Measurements from ENCODE around the gene KHSRP. TPM values are rescaled to one million over a fixed set of nuclear protein-coding genes. Genes with fewer than 3 reads are reported as not detected.
"Not testable (repeated sequence)": the region's sequence is repeated elsewhere in the genome, so short reads cannot be mapped to it uniquely, and the experiment has no call there.

KHSRP gene
- total RNA-seq, 1 donor from 2014 or later = 102 TPM

DNA sequence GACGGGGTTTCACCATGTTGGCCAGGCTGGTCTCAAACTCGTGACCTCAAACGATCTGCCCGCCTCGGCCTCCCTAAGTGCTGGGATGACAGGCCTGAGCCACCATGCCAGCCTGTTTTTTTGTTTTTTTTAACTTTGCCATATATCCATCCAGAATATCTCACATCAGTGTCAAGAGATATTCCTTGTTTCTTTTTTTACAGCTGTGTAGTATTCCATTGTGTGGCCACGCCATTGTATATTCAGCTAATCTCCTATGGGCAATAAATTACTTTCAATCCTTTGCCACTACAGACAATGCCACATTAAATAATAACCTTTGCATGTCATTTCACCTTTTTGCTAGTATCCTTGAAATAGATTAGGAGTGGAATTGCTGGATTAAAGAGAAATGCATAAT is 15.3 kb downstream of the KHSRP start:
- intact Hi-C loops (cut with DNase I) = no loop called here
- no peaks in the 10 kb centered on the region for H3K27me3 ChIP-seq
- H3K9me3 ChIP-seq = no peaks in the 10 kb centered on the region
- H3K36me3 ChIP-seq = peaks cover 0 to 5% of the 10 kb centered on the region in 2 donors
- H3K4me3 ChIP-seq = no peak overlapping the region
- H3K27ac ChIP-seq = no peak overlapping the region
- DNase-seq (ENCODE audit: extremely low spot score in 2 of 2) = no peak
- TF ChIP-seq, protein P1, sequence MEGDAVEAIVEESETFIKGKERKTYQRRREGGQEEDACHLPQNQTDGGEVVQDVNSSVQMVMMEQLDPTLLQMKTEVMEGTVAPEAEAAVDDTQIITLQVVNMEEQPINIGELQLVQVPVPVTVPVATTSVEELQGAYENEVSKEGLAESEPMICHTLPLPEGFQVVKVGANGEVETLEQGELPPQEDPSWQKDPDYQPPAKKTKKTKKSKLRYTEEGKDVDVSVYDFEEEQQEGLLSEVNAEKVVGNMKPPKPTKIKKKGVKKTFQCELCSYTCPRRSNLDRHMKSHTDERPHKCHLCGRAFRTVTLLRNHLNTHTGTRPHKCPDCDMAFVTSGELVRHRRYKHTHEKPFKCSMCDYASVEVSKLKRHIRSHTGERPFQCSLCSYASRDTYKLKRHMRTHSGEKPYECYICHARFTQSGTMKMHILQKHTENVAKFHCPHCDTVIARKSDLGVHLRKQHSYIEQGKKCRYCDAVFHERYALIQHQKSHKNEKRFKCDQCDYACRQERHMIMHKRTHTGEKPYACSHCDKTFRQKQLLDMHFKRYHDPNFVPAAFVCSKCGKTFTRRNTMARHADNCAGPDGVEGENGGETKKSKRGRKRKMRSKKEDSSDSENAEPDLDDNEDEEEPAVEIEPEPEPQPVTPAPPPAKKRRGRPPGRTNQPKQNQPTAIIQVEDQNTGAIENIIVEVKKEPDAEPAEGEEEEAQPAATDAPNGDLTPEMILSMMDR (IDR thresholded peaks at IDR 0.05) = no peak
- TF ChIP-seq POLR2A (IDR thresholded peaks at IDR 0.05) (no peak), POLR2AphosphoS5 (IDR thresholded peaks at IDR 0.05; ENCODE audit: insufficient read depth in 1 of 2, low read depth in 1 of 2) (no peak)
- peaks cover 12% of the 10 kb centered on the region for H3K4me1 ChIP-seq

DNA sequence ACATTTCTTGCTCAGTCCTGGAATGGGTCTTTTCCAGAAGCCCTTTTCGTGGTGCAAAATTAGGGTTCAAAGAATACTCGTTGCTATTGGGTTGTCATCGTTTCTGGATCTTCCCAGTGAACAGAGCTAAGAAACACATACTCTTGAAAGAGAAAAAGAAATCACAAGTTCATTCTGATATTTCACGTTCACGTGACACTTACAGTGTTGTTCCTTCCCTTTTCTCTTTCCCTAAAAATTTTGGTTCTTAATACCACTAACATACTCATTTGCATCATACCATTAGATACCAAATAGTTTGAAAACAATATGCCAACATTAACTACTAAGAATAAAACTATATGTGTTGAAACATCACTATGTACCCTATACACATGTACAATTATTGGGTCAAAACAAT is 18.2 kb downstream of the KHSRP start:
- intact Hi-C loops (cut with DNase I) = no loop called here

DNA sequence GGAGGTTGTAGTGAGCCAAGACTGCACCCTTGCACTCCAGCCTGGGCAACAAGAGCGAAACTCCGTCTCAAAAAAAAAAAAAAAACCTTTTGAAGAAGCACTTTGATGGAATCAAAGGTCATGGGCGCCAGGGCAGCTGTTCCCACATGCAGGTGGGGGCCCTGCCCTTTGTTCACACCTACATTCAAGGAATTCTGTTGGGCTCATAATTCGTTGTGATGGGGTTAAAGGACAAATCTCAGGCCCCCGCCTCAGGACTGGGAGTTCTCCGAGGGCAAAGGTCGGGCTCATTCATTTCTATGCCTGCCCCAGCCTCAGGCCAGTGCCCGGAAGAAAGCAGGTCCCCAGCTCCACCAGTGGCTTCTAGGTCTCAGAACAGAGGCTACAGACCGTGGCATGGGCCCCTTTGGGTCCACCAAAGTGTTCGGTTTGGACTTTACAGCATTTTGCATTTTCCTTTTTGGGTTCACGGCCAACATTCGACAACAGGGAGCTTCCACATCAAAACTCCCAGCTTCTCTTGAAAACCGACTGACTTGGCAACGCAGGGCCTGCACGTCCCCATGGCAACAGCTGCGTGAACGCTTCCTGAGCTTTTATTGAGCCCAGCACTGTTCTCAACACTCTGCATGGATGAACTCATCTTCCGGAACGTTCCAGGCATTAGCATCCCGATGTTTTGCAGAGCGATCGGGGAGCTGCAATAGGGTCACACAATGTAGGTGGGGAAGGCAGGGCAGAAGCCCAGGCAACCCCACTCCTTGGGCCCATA is 21.6 kb downstream of the KHSRP start:
- Histone ChIP-seq H3K36me3 (no peaks in the 10 kb centered on the region), H3K27me3 (no peaks in the 10 kb centered on the region), H3K27ac (no peak overlapping the region), H3K9me3 (no peaks in the 10 kb centered on the region), H3K4me3 (no peak overlapping the region), H3K4me1 (no peaks in the 10 kb centered on the region)
- intact Hi-C loops (cut with DNase I) = no loop called here
- DNase-seq (ENCODE audit: extremely low spot score in 2 of 2) = no peak
- TF ChIP-seq, protein P1 (IDR thresholded peaks at IDR 0.05) = no peak
- TF ChIP-seq POLR2AphosphoS5 (IDR thresholded peaks at IDR 0.05; ENCODE audit: insufficient read depth in 1 of 2, low read depth in 1 of 2) (no peak), POLR2A (IDR thresholded peaks at IDR 0.05) (no peak)

More for the DNA sequence above, 18.2 kb downstream of the KHSRP start:
- TF ChIP-seq, protein P1 (IDR thresholded peaks at IDR 0.05) = no peak
- TF ChIP-seq POLR2A (IDR thresholded peaks at IDR 0.05) (no peak), POLR2AphosphoS5 (IDR thresholded peaks at IDR 0.05; ENCODE audit: insufficient read depth in 1 of 2, low read depth in 1 of 2) (no peak)
- Histone ChIP-seq H3K36me3 (no peaks in the 10 kb centered on the region), H3K27ac (no peak overlapping the region), H3K9me3 (no peaks in the 10 kb centered on the region), H3K27me3 (no peaks in the 10 kb centered on the region), H3K4me3 (no peak overlapping the region), H3K4me1 (no peaks in the 10 kb centered on the region)
- DNase-seq (ENCODE audit: extremely low spot score in 2 of 2) = no peak

DNA sequence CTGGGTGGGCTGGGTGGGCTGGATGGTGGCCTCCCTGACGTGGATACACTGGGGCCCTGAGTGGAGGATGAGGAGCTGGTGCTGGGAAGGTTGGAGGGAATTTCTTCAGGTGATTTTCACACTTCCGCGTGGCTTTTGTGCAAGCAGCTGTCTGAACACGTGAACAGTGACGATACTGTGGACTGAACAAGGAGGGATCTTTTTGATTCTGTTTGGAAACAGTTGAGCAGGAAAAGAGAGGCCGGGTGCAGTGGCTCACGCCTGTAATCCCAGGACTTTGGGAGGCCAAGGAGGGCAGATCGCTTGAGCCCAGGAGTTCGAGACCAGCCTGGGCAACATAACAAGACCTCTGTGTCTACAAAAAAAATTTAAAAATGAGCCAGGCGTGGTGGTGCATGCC is 22.6 kb downstream of the KHSRP start:
- H3K4me1 ChIP-seq = no peaks in the 10 kb centered on the region
- H3K4me3 ChIP-seq = no peak overlapping the region
- DNase-seq (ENCODE audit: extremely low spot score in 2 of 2) = no peak
- H3K9me3 ChIP-seq = no peaks in the 10 kb centered on the region
- H3K36me3 ChIP-seq = no peaks in the 10 kb centered on the region
- no peaks in the 10 kb centered on the region for H3K27me3 ChIP-seq
- TF ChIP-seq POLR2AphosphoS5 (IDR thresholded peaks at IDR 0.05; ENCODE audit: insufficient read depth in 1 of 2, low read depth in 1 of 2) (no peak), POLR2A (IDR thresholded peaks at IDR 0.05) (no peak)
- TF ChIP-seq, protein P1 (IDR thresholded peaks at IDR 0.05) = no peak
- intact Hi-C loops (cut with DNase I) = no loop called here
- H3K27ac ChIP-seq = no peak overlapping the region

DNA sequence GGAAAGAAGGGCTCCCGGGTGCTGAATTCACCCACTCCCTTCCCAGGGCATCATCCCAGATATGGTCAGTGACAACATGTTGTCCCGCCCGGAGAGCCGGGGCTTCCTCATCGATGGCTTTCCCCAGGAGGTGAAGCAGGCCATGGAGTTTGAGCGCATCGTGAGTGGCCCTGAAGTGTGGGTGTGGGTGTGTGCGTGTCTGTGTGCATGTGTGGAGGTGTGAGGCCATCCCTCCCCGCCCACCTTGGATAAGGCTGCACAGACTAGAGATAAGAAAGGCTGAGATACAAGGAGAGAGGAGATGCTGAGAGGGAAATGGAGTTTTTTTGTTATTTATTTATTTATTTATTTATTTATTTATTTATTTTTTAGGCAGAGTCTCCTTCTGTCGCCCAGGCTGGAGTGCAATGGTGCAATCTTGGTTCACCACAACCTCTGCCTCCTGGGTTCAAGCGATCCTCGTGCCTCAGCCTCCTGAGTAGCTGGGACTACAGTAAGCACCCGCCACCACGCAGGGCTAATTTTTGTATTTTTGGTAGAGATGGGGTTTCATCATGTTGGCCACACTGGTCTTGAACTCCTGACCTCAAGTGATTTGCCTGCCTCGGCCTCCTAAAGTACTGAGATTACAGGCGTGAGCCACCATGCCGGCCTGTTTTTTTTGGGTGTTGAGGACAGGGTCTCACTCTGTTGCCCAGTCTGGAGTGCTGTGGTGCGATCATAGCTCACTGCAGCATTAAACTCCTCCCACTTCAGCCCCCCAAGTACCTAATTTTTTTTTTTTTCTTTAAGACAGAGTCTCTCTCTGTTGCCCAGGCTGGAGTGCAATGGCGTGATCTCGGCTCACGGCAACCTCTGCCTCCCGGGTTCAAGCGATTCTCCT is 24.3 kb downstream of the KHSRP start:
- H3K4me3 ChIP-seq; H3K4me1 ChIP-seq; H3K27ac ChIP-seq; H3K9me3 ChIP-seq; DNase-seq (ENCODE audit: extremely low spot score in 2 of 2); intact Hi-C loops (cut with DNase I); H3K36me3 ChIP-seq; H3K27me3 ChIP-seq: not testable (repeated sequence)

All from vagina (tissue), 2 donors.